Erythroblast (primary cell): ENCODE results near the gene TMEM63A.

Source experiments
- GATA1 ChIP-seq: IDR thresholded peaks from 2 replicates; pipeline ENCODE4 v1.6.1; 2011; ENCODE audit warnings: low read depth, mild to moderate bottlenecking, control low read depth, low read length, moderate library complexity
- POLR2A ChIP-seq: IDR thresholded peaks from 2 replicates; pipeline ENCODE4 v1.6.1; 2011; ENCODE audit warnings: mild to moderate bottlenecking, low read length

GRCh38 chr1:225881081-225881958, 860 bp downstream of the TMEM63A start:
- TF ChIP-seq POLR2A = no peak
- no peak for TF ChIP-seq GATA1
